GM10847 (cell line): ENCODE results near the gene NDUFA3.

Experiments
- POLR2A ChIP-seq: IDR thresholded peaks from 2 replicates; pipeline ENCODE4 v1.6.1; 2011; ENCODE audit not compliant: insufficient read length; ENCODE audit errors: extremely low read depth

NDUFA3 gene

DNA sequence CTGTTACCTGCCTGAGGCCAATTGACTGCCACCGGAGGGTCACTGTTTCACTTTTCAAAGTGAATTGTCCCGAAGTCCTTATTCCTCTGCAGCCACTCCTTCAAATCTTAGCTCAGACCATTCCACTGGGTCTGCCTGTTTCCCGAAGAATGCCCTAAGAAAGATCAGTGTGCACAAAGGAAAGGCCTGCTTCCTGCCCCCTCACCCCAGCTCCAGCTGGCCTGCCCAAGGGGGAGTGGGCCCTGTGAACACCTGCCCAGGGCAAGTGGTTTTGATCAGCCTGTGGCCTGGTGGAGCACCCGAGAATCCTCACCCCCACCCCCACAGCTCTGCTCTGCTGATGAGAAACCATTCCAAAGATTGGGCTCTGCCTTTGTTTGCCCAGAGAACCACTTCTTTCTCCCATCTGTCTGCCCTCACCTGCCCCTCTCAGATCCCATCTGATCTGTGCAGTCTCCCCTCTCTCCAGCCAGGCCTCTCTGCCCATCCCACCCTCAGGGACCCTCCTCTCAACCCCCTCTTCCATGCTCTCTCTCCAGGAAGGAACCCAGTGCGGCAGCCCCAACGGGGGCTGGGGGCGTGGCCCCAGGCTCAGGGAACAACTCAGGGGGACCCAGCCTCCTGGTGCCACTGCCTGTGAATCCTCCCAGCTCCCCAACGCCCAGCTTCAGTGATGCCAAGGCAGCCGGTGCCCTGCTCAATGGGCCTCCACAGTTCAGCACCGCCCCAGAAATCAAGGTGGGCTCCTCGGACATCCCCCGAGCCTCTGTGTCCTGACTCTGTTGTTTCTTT lies 46.6 kb downstream of the NDUFA3 start:
- TF ChIP-seq POLR2A = no peak

DNA sequence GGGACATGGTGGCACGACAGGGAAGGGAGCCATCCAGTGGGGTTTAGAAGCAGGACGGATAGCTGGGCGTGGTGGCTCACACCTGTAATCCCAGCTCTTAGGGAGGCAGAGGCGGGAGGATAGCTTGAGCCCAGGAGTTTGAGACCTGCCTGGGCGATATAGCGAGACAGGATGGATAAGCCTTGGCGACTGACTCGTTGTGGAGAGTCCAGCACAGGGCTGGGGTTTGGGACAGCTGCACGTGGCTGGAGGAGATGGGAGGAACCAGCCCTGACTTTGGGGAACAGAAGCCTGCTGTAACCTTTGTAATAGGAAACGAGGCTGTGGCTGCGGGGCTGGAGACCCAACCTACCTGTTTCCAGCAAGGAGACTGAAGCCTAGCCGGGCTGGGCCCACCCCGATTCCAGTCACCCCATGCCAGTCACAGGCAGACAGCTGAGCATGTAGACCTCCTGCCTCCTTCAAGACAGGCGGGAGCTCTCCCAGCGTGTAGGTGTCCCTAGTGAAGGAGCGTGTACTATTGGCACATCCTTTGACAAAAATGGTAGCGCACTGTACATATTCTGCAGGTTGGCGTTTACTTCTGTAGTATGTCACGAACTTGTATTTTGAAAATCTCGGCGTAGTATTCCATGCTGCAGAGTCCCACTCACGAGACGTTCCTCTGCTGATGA lies 48.8 kb downstream of the NDUFA3 start:
- no peak for TF ChIP-seq POLR2A

DNA sequence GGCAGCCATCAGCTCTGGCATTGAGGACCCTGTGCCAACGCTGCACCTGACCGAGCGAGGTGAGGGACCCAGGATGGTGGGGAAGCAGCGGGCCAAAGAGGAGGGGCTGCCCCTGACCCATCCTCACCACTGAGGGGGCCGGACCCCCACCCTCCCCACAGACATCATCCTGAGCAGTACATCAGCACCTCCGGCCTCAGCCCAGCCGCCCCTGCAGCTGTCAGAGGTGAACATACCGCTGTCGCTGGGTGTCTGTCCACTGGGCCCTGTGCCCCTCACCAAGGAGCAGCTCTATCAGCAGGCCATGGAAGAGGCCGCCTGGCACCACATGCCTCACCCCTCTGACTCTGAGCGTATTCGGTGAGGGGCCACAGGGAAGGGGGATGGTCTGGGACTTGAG lies 49.6 kb downstream of the NDUFA3 start:
- no peak for TF ChIP-seq POLR2A

DNA sequence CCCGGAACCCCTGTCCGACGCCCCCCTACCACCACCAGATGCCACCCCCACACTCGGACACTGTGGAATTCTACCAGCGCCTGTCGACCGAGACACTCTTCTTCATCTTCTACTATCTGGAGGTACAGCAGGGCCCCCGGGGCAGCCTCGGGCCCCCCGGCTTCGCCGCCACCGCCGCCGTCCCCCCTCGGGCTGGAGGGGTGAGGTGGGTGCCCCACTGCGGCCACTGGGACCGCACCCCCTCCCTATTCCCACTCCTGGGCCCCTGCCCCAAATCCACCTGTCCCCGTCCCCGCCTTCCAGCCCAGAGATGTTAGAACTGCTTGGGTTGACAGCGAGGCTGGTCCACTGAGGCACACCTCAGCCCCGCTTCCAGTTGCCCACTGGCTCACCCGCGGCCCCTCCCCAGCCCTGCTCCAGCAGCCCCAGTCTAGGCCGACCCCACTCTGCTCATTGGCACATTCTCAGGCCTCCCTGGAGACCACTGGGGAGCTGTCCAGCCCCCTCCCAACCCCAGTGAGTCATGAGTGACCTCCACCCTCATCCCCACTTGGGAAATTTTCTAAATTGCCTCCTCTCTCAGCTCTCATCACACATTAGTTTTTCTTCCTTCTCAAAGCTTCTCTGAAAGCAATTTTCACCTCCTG lies 50.3 kb downstream of the NDUFA3 start:
- no peak for TF ChIP-seq POLR2A

DNA sequence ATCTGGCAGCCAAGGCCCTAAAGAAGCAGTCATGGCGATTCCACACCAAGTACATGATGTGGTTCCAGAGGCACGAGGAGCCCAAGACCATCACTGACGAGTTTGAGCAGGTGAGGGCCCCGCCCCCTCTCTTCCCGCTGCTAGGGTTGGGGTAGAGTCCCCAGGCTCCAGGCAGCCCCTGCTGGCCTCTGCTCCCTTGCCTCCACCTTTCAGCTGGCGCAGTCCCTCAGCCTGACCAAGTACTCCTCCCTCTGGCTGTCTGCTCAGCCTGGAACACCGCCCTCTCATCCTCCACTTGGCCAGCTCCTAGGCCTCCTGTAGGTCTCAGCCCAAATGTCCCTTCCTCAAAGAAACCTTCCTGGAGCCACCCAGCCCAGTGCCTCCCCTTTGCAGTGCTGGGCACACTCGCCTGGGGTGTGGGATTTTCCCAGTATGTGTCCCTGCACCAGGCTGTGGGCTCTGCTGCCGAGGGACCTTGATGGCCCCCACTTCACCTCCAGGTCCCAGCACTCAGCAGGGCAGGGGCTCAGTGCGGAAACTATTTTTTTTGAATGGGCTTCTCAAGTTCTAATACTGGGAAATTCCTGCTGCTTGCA lies 51.2 kb downstream of the NDUFA3 start:
- no peak for TF ChIP-seq POLR2A

DNA sequence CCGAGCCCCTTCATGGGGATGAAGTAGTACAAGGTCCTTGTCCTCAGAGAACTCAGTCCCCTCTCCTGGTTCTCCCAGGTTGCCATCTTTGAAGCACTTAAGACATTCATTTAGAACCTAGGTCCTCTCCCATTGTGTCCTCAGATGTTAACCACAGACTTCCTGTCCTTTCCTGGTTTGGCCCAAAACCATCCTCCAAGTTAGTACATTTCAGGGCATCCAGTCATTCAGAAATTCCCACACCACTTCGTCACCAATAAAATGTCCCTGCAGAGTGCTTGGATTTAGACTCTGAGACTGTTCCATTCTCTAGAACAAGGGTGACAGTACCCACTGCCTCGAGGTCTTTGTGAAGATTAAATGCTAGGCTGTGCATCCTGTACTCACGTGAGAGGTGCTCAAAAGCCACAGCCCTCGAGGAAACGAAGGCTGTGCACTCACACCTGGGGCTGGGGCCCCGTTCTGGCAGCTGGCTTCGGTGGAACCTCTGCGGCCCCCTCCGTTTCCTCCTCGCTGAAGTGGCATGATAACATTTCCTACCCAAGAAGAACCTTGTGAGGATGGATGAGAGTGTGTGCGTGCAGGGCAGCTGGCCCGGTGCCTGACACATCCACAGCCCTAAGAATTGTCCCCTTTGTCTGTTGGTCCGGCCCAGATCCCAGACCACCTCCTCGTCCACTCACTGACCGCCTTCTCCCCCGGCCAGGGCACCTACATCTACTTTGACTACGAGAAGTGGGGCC lies 52.1 kb downstream of the NDUFA3 start:
- TF ChIP-seq POLR2A = no peak

DNA sequence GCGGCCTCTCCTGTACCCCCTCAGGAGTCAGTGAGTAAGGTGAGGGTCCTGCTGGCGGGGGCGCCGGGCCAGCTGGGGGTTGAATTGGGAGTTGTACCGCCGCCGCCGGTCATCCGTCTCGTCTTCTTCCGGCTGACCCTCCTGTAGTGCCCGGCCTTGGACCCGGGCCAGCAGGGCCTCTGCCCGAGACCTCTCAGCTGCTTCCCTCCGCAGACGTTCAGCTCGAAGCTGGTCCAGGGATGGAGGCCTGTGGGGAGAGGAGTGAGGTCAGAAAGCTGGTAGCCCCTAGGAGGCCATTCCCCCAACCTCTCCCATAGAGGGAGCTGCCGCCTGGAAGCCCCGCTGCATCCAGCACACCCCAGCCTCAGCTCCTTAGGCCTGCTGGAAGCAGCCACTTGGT lies 53.0 kb downstream of the NDUFA3 start:
- no peak for TF ChIP-seq POLR2A

DNA sequence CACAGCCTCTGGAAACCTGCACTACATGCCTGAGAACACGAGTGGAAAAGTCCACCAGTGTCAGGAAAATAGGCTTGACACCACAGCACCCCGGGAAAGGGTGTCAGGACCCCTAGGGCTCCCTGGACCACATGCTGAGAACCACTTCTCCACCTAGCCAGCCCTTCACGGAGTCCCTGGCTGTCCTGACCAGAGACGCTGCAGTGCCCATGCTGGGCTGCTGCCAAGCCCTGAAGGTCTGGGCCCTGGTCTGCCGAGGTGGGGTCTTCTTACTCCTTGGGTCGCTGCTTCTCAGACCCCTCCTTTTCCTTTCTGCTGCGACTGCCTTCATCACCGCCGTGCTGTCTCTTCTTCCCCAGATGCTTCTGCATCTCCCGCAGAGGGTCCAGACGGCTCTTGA lies 53.8 kb downstream of the NDUFA3 start:
- TF ChIP-seq POLR2A = no peak

DNA sequence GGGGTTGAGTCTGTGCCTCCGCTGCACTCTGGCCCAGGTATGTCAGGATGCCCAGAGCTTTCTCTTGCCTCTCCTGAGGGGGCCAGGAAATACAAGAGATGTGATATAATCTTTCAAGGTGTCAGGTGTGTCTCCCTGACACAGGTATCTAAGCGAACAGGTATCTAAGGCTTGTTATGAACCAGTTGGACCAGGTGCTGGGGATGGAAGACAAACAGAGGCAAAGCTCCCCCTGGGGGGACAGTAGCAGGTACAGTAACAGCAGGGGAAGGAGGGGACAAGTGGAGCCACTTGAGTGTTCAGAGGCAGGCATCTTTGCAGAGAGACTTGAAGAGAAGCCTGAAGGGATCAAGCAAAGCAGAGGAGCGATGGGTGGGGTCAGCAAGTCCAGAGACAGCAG lies 54.3 kb downstream of the NDUFA3 start:
- no peak for TF ChIP-seq POLR2A
